Measurements from ENCODE around the gene CAMK2A. TPM values are rescaled to one million over a fixed set of nuclear protein-coding genes. Genes with fewer than 3 reads are reported as not detected.

Gene CAMK2A
- total and polyA plus RNA-seq, 2 experiments from 2014 or later: 0.18 TPM; not detected in 1

DNA sequence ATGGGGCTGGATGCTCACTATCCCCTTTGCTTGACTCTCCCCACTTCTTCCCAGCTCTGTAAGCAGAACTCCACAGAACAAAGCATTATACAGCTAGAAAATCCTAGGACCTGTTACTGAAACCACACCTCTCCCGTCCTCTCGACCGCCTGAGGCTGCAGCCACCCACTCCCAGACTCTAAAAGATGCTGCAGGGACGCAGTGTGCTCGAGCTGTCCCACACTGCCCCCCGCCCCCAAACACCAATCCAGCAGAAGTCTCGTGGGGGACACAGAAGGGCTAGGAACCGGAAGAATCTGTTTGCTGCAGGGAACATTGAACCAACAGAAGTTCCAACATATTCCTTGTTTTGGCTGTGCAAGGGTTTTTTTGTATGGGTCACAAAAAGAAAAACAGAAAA lies 7.6 kb downstream of the CAMK2A start:
- Histone ChIP-seq H3K4me1 (ENCODE audit: insufficient read depth) (no peaks in the 10 kb centered on the region), H3K36me3 (ENCODE audit: insufficient read depth) (no peaks in the 10 kb centered on the region), H3F3A (replicated peaks; ENCODE audit: low read depth) (no peaks in the 10 kb centered on the region), H3K9me2 (ENCODE audit: insufficient read depth) (no peaks in the 10 kb centered on the region), H2AFZ (no peak overlapping the region), H3K79me2 (replicated peaks; ENCODE audit: insufficient read depth) (no peaks in the 10 kb centered on the region), H4K20me1 (replicated peaks; ENCODE audit: insufficient read depth) (no peaks in the 10 kb centered on the region), H3K27ac (ENCODE audit: low read depth) (no peak overlapping the region), H3K4me2 (no peak overlapping the region), H3K27me3 (ENCODE audit: insufficient read depth) (no peaks in the 10 kb centered on the region), H3K4me3 (no peak overlapping the region)
- Mint-ChIP-seq H3K27me3 (ENCODE audit: insufficient read depth, low read depth, poor library complexity) (peaks cover 3% of the 10 kb centered on the region), H3K4me1 (peaks cover 2% of the 10 kb centered on the region), H3K36me3 (ENCODE audit: low read depth) (no peaks in the 10 kb centered on the region), H3K9me3 (no peaks in the 10 kb centered on the region), H3K4me3 (no peak overlapping the region), H3K27ac (no peak overlapping the region)
- TF ChIP-seq POLR2AphosphoS5 (IDR thresholded peaks at IDR 0.05; ENCODE audit: low read depth): no peak
- TF ChIP-seq CREB1 (CRISPR knock-in tag; IDR thresholded peaks at IDR 0.05; ENCODE audit: low read depth): no peak
- TF ChIP-seq, protein P1, sequence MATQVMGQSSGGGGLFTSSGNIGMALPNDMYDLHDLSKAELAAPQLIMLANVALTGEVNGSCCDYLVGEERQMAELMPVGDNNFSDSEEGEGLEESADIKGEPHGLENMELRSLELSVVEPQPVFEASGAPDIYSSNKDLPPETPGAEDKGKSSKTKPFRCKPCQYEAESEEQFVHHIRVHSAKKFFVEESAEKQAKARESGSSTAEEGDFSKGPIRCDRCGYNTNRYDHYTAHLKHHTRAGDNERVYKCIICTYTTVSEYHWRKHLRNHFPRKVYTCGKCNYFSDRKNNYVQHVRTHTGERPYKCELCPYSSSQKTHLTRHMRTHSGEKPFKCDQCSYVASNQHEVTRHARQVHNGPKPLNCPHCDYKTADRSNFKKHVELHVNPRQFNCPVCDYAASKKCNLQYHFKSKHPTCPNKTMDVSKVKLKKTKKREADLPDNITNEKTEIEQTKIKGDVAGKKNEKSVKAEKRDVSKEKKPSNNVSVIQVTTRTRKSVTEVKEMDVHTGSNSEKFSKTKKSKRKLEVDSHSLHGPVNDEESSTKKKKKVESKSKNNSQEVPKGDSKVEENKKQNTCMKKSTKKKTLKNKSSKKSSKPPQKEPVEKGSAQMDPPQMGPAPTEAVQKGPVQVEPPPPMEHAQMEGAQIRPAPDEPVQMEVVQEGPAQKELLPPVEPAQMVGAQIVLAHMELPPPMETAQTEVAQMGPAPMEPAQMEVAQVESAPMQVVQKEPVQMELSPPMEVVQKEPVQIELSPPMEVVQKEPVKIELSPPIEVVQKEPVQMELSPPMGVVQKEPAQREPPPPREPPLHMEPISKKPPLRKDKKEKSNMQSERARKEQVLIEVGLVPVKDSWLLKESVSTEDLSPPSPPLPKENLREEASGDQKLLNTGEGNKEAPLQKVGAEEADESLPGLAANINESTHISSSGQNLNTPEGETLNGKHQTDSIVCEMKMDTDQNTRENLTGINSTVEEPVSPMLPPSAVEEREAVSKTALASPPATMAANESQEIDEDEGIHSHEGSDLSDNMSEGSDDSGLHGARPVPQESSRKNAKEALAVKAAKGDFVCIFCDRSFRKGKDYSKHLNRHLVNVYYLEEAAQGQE (IDR thresholded peaks at IDR 0.05; ENCODE audit: unreplicated experiment): no peak
- no peak for TF ChIP-seq STAT1 (IDR thresholded peaks at IDR 0.05; ENCODE audit: unreplicated experiment)
- TF ChIP-seq, protein P2, sequence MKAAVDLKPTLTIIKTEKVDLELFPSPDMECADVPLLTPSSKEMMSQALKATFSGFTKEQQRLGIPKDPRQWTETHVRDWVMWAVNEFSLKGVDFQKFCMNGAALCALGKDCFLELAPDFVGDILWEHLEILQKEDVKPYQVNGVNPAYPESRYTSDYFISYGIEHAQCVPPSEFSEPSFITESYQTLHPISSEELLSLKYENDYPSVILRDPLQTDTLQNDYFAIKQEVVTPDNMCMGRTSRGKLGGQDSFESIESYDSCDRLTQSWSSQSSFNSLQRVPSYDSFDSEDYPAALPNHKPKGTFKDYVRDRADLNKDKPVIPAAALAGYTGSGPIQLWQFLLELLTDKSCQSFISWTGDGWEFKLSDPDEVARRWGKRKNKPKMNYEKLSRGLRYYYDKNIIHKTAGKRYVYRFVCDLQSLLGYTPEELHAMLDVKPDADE (IDR thresholded peaks at IDR 0.05): no peak
- ATAC-seq (no peak), DNase-seq (ENCODE audit: low spot score) (no peak)

DNA sequence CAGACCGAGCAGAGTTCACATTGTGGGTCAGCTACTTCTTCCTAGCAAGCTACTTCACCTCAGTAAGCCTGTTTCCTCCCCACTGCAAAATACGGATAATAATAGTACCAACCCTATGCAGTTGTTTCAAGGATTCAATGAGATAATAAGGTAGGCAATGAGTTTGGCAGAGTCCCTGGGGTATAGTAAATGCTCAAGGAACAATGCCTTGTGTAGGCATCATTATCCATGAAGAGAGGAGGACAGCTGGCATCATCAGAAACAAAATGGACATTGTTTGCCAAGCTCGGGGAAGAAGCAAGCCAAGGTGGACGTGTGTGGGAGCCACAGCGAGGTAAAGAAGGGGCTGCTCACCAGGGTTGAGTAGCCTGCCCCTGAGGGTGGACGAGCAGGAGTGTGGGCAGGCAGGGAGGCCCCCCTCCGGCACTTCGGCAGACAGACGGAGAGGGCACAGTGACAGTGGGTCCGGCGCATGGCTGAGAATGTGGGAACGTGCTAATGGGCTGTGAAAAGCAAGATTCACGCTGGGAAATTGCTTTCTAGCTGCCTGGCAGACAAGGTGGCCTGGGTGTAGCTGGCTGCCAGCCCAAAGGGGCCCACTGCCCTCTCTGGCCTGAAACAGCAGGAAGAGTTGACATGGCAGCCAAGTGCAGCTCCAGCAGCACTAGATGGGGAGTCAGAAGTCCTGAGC lies 10.1 kb downstream of the CAMK2A start:
- ATAC-seq (no peak), DNase-seq (ENCODE audit: low spot score) (no peak)
- Mint-ChIP-seq H3K27ac (no peak overlapping the region), H3K4me3 (no peak overlapping the region), H3K4me1 (peaks cover 2% of the 10 kb centered on the region), H3K9me3 (no peaks in the 10 kb centered on the region), H3K36me3 (ENCODE audit: low read depth) (no peaks in the 10 kb centered on the region), H3K27me3 (ENCODE audit: insufficient read depth, low read depth, poor library complexity) (peaks cover 3% of the 10 kb centered on the region)
- Histone ChIP-seq H3K9me2 (ENCODE audit: insufficient read depth) (no peaks in the 10 kb centered on the region), H3K36me3 (ENCODE audit: insufficient read depth) (no peaks in the 10 kb centered on the region), H3F3A (replicated peaks; ENCODE audit: low read depth) (no peaks in the 10 kb centered on the region), H3K79me2 (replicated peaks; ENCODE audit: insufficient read depth) (no peaks in the 10 kb centered on the region), H3K4me2 (no peak overlapping the region), H3K4me3 (no peak overlapping the region), H3K27me3 (ENCODE audit: insufficient read depth) (no peaks in the 10 kb centered on the region), H4K20me1 (replicated peaks; ENCODE audit: insufficient read depth) (no peaks in the 10 kb centered on the region), H2AFZ (no peak overlapping the region), H3K4me1 (ENCODE audit: insufficient read depth) (no peaks in the 10 kb centered on the region), H3K27ac (ENCODE audit: low read depth) (no peak overlapping the region)
- TF ChIP-seq CREB1 (CRISPR knock-in tag; IDR thresholded peaks at IDR 0.05; ENCODE audit: low read depth): no peak
- TF ChIP-seq, protein P3, sequence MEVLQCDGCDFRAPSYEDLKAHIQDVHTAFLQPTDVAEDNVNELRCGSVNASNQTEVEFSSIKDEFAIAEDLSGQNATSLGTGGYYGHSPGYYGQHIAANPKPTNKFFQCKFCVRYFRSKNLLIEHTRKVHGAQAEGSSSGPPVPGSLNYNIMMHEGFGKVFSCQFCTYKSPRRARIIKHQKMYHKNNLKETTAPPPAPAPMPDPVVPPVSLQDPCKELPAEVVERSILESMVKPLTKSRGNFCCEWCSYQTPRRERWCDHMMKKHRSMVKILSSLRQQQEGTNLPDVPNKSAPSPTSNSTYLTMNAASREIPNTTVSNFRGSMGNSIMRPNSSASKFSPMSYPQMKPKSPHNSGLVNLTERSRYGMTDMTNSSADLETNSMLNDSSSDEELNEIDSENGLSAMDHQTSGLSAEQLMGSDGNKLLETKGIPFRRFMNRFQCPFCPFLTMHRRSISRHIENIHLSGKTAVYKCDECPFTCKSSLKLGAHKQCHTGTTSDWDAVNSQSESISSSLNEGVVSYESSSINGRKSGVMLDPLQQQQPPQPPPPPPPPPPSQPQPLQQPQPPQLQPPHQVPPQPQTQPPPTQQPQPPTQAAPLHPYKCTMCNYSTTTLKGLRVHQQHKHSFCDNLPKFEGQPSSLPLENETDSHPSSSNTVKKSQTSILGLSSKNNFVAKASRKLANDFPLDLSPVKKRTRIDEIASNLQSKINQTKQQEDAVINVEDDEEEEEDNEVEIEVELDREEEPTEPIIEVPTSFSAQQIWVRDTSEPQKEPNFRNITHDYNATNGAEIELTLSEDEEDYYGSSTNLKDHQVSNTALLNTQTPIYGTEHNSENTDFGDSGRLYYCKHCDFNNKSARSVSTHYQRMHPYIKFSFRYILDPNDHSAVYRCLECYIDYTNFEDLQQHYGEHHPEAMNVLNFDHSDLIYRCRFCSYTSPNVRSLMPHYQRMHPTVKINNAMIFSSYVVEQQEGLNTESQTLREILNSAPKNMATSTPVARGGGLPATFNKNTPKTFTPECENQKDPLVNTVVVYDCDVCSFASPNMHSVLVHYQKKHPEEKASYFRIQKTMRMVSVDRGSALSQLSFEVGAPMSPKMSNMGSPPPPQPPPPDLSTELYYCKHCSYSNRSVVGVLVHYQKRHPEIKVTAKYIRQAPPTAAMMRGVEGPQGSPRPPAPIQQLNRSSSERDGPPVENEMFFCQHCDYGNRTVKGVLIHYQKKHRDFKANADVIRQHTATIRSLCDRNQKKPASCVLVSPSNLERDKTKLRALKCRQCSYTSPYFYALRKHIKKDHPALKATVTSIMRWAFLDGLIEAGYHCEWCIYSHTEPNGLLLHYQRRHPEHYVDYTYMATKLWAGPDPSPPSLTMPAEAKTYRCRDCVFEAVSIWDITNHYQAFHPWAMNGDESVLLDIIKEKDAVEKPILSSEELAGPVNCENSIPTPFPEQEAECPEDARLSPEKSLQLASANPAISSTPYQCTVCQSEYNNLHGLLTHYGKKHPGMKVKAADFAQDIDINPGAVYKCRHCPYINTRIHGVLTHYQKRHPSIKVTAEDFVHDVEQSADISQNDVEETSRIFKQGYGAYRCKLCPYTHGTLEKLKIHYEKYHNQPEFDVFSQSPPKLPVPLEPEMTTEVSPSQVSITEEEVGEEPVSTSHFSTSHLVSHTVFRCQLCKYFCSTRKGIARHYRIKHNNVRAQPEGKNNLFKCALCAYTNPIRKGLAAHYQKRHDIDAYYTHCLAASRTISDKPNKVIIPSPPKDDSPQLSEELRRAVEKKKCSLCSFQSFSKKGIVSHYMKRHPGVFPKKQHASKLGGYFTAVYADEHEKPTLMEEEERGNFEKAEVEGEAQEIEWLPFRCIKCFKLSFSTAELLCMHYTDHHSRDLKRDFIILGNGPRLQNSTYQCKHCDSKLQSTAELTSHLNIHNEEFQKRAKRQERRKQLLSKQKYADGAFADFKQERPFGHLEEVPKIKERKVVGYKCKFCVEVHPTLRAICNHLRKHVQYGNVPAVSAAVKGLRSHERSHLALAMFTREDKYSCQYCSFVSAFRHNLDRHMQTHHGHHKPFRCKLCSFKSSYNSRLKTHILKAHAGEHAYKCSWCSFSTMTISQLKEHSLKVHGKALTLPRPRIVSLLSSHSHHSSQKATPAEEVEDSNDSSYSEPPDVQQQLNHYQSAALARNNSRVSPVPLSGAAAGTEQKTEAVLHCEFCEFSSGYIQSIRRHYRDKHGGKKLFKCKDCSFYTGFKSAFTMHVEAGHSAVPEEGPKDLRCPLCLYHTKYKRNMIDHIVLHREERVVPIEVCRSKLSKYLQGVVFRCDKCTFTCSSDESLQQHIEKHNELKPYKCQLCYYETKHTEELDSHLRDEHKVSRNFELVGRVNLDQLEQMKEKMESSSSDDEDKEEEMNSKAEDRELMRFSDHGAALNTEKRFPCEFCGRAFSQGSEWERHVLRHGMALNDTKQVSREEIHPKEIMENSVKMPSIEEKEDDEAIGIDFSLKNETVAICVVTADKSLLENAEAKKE (CRISPR knock-in tag; IDR thresholded peaks at IDR 0.05): no peak
- TF ChIP-seq, protein P2 (IDR thresholded peaks at IDR 0.05): no peak
